Hepatocyte (in vitro differentiated cells): ENCODE measurements around the gene DACT2. TPM values are rescaled to one million over a fixed set of nuclear protein-coding genes. Genes with fewer than 3 reads are reported as not detected.
"Not testable (repeated sequence)": the region's sequence is repeated elsewhere in the genome, so short reads cannot be mapped to it uniquely, and the experiment has no call there.

Experiments used
- DNase-seq: peaks from one replicate; pipeline ENCODE4 v3.0.0-alpha.2; 2016; ENCODE audit warnings: low spot score
- H2AFZ ChIP-seq: fragments of 200-600 bp; sonication (generic); 2 replicates; pipeline ENCODE4 v1.6.0; 2016; ENCODE audit warnings: antibody characterized with exemption, mild to moderate bottlenecking
- H3K27ac ChIP-seq: fragments of 200-600 bp; sonication (generic); 2 replicates; pipeline ENCODE4 v1.5.1; 2016; ENCODE audit warnings: mild to moderate bottlenecking
- H3K27me3 ChIP-seq: fragments of 200-600 bp; sonication (generic); 2 replicates; pipeline ENCODE4 v1.6.1; 2016
- H3K36me3 ChIP-seq: fragments of 200-600 bp; sonication (generic); replicated peaks from 2 replicates; pipeline ENCODE4 v1.5.1; 2016; ENCODE audit warnings: low read depth; ENCODE audit not compliant: insufficient read depth
- H3K4me1 ChIP-seq: fragments of 200-600 bp; sonication (generic); 2 replicates; pipeline ENCODE4 v1.5.1; 2016; ENCODE audit warnings: mild to moderate bottlenecking, moderate library complexity; ENCODE audit not compliant: insufficient read depth
- H3K4me2 ChIP-seq: fragments of 200-600 bp; sonication (generic); 2 replicates; pipeline ENCODE4 v1.6.0; 2016
- H3K4me3 ChIP-seq: fragments of 200-600 bp; sonication (generic); 2 replicates; pipeline ENCODE4 v1.5.1; 2016; ENCODE audit warnings: mild to moderate bottlenecking
- H3K79me2 ChIP-seq: fragments of 200-600 bp; sonication (generic); 2 replicates; pipeline ENCODE4 v1.6.0; 2017; ENCODE audit warnings: mild to moderate bottlenecking
- H3K9me2 ChIP-seq: fragments of 200-600 bp; sonication (generic); replicated peaks from 2 replicates; pipeline ENCODE4 v1.6.0; 2017; ENCODE audit warnings: mild to moderate bottlenecking; ENCODE audit not compliant: insufficient read depth
- H3K9me3 ChIP-seq: fragments of 200-600 bp; sonication (generic); 2 replicates; pipeline ENCODE4 v1.5.1; 2016; ENCODE audit warnings: low read depth, mild to moderate bottlenecking
- H4K20me1 ChIP-seq: fragments of 200-600 bp; sonication (generic); 2 replicates; pipeline ENCODE4 v1.6.0; 2016; ENCODE audit warnings: mild to moderate bottlenecking; ENCODE audit not compliant: insufficient read depth, poor library complexity, severe bottlenecking
- EZH2 ChIP-seq: fragments of 200-600 bp; sonication (generic); IDR thresholded peaks from 2 replicates; pipeline ENCODE4 v1.6.1; 2016; ENCODE audit warnings: antibody characterized with exemption, mild to moderate bottlenecking, borderline replicate concordance
- EZH2phosphoT487 ChIP-seq: fragments of 200-600 bp; sonication (generic); IDR thresholded peaks from one replicate; pipeline ENCODE4 v1.6.1; 2018; ENCODE audit warnings: antibody characterized with exemption, mild to moderate bottlenecking, low read depth, moderate library complexity; ENCODE audit not compliant: unreplicated experiment, severe bottlenecking
- WGBS: methylation state at CpG from one replicate; pipeline ENCODE4 v1.1.6; 2016; ENCODE audit warnings: low lambda C conversion rate; ENCODE audit errors: missing lambda C conversion rate; 5-methylcytosine and 5-hydroxymethylcytosine counted together
- polyA plus RNA-seq: library from polyadenylated mRNA; unstranded; fragments of >200 nt; fragmentation: Nextera tagmentation; extraction: Ambion mirVana; gene quantifications from 2 replicates; pipeline ENCODE4 v1.2.1, GENCODE V29; 2016
- total RNA-seq: library from RNA; depleted of rRNA; stranded (reverse); fragments of >200 nt; gene quantifications from 2 replicates; pipeline ENCODE4 v1.2.3, GENCODE V29; 2014
- TF ChIP-seq, protein P1 (sequence below): fragments of 200-600 bp; sonication (generic); IDR thresholded peaks from 2 replicates; pipeline ENCODE4 v1.5.1; 2016; ENCODE audit warnings: antibody characterized with exemption, mild to moderate bottlenecking; ENCODE audit not compliant: poor library complexity

The DACT2 gene
- total and polyA plus RNA-seq, 2 experiments from 2014 or later: 8.2 to 8.8 TPM

GRCh38 chr6:168314948-168315347, 4.6 kb downstream of the DACT2 start:
- H3K9me3 ChIP-seq: no peaks in the 10 kb centered on the region
- H3K27ac ChIP-seq: peak overlapping the region; percentile 76
- no peaks in the 10 kb centered on the region for H3K36me3 ChIP-seq
- H3K4me1 ChIP-seq: peaks cover 32% of the 10 kb centered on the region
- H3K4me3 ChIP-seq: no peak overlapping the region
- H3K9me2 ChIP-seq: no peaks in the 10 kb centered on the region
- H3K79me2 ChIP-seq: peaks cover 22% of the 10 kb centered on the region
- H3K4me2 ChIP-seq: peak overlapping the region; percentile 64
- no peak overlapping the region for H2AFZ ChIP-seq
- DNase-seq: peak; percentile 63
- WGBS: 53% methylated on average over 10 of the region's 10 CpGs
- no peaks in the 10 kb centered on the region for H4K20me1 ChIP-seq
- H3K27me3 ChIP-seq: no peaks in the 10 kb centered on the region
- TF ChIP-seq EZH2 (no peak), EZH2phosphoT487 (no peak)
- TF ChIP-seq, protein P1, sequence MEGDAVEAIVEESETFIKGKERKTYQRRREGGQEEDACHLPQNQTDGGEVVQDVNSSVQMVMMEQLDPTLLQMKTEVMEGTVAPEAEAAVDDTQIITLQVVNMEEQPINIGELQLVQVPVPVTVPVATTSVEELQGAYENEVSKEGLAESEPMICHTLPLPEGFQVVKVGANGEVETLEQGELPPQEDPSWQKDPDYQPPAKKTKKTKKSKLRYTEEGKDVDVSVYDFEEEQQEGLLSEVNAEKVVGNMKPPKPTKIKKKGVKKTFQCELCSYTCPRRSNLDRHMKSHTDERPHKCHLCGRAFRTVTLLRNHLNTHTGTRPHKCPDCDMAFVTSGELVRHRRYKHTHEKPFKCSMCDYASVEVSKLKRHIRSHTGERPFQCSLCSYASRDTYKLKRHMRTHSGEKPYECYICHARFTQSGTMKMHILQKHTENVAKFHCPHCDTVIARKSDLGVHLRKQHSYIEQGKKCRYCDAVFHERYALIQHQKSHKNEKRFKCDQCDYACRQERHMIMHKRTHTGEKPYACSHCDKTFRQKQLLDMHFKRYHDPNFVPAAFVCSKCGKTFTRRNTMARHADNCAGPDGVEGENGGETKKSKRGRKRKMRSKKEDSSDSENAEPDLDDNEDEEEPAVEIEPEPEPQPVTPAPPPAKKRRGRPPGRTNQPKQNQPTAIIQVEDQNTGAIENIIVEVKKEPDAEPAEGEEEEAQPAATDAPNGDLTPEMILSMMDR: peak; percentile 47

- Histone ChIP-seq H3K4me3 (no peak overlapping the region), H3K9me3 (no peaks in the 10 kb centered on the region), H3K36me3 (no peaks in the 10 kb centered on the region), H3K79me2 (peaks cover 22% of the 10 kb centered on the region), H3K27ac (peak overlapping the region; percentile 76), H3K4me1 (peaks cover 32% of the 10 kb centered on the region), H3K9me2 (no peaks in the 10 kb centered on the region), H4K20me1 (no peaks in the 10 kb centered on the region), H2AFZ (peak overlapping the region; percentile 15), H3K27me3 (no peaks in the 10 kb centered on the region), H3K4me2 (peak overlapping the region; percentile 64)
- WGBS: 73% methylated on average over 12 of the region's 12 CpGs
- DNase-seq: no peak
- TF ChIP-seq, protein P1: no peak
- no peak for TF ChIP-seq EZH2
Observed at GRCh38 chr6:168314021-168314420, 5.6 kb downstream of the DACT2 start.

GRCh38 chr6:168313431-168314011, 6.1 kb downstream of the DACT2 start:
- TF ChIP-seq EZH2 (no peak), EZH2phosphoT487 (no peak)
- TF ChIP-seq, protein P1: no peak
- WGBS: 29% methylated on average over 15 of the region's 15 CpGs
- Histone ChIP-seq H3K9me2 (no peaks in the 10 kb centered on the region), H3K27ac (peak overlapping the region; percentile 76), H4K20me1 (no peaks in the 10 kb centered on the region), H3K9me3 (no peaks in the 10 kb centered on the region), H3K4me2 (peak overlapping the region; percentile 64), H3K27me3 (no peaks in the 10 kb centered on the region), H2AFZ (peak overlapping the region; percentile 15), H3K4me3 (no peak overlapping the region), H3K36me3 (no peaks in the 10 kb centered on the region), H3K79me2 (peaks cover 22% of the 10 kb centered on the region), H3K4me1 (peaks cover 32% of the 10 kb centered on the region)
- DNase-seq: peak; percentile 54

DNA sequence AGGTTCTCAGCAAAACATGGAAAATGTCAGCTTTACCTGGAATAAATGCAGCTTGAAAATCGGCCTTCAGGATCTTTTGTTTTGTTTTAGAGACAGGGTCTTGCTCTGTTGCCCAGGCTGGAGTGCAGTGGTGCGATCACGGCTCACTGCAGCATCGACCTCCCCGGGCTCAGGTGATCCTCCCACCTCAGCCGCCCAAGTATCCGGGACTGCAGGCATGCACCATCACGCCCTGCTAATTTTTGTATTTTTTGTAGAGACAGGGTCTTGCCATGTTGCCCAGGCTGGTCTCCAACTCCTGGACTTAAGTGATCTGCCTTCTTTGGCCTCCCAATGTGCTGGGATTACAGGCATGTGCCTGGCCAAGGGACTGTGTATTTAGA, 7.5 kb downstream of the DACT2 start:
- DNase-seq, H3K9me2 ChIP-seq, H3K4me2 ChIP-seq, H3K9me3 ChIP-seq, H4K20me1 ChIP-seq, H2AFZ ChIP-seq, H3K4me3 ChIP-seq, H3K27me3 ChIP-seq, H3K36me3 ChIP-seq: not testable (repeated sequence)
- Histone ChIP-seq H3K27ac (peak overlapping the region; percentile 76), H3K4me1 (peaks cover 32% of the 10 kb centered on the region), H3K79me2 (peaks cover 22% of the 10 kb centered on the region)
- 97% methylated on average over 8 of the region's 8 CpGs for WGBS
